Heart left ventricle (tissue), 13 donors: Measurements from ENCODE around the gene UQCR11.

Source experiments
- CTCF ChIP-seq, 12 donors: fragments of 200-600 bp; sonication (generic) in 4 of 12; IDR thresholded peaks; one replicate each; pipeline versions ENCODE4 v1.5.0 to v1.8.0; 2018 to 2022; ENCODE audit warnings: antibody characterized with exemption in 12 of 12, mild to moderate bottlenecking in 5 of 12
- POLR2A ChIP-seq, 2 donors: fragments of 450-650 bp; IDR thresholded peaks; one replicate each; pipeline ENCODE4 v1.6.1; 2017; ENCODE audit warnings: antibody characterized with exemption in 2 of 2, mild to moderate bottlenecking in 2 of 2, moderate library complexity in 2 of 2
- donor health status: ischemic (EF 13 %, LVEDD 7.1; RV severe dilation, severe dysfunction).
- donor health status: DM: no; HTN: yes; CAD: no.
- donor health status: DM: no; HTN: no; CAD: no.
- donor health status: ischemic (EF 25% LVEDD 6.9; RV normal size, moderate dysfunction).
- donor health status: ischemic (EF 25% LVEDD 5.7; RV mildly dilated, moderate dysfunction).
- donor health status: ischemic (EF 35%, LVEDD 5.7; RV mildly dilated, moderate dysfunction).
- donor health status: nonischemic (EF 11% LVEDD 7.7; RV severe dilation, severe dysfunction).
- donor health status: DM: yes; HTN: yes; CAD: no.
- donor health status: PGD.
- donor health status: ischemic (EF 29% LVEDD 5.4; RV normal size, mild dysfunction).
- donor health status: nonischemic (EF 23%, LVEDD 6.1; RV moderate dilation, normal function).

- TF ChIP-seq CTCF (IDR thresholded peaks at IDR 0.05) (no peak), POLR2A (IDR thresholded peaks at IDR 0.05) (no peak)
Measured at GRCh38 chr19:1612114-1613086, 7.1 kb upstream of the UQCR11 start.
